NOMO-1 treated with dmso at 0.1 percent for 144 hours (cell line): ENCODE data around the gene BACH2.
A peak's percentile ranks its signal among the peaks of the same experiment; 100 is the strongest.
"Not testable (repeated sequence)": the region's sequence is repeated elsewhere in the genome, so short reads cannot be mapped to it uniquely, and the experiment has no call there.

Experiments
- DNase-seq: peaks from one replicate; lab custom pipeline; 2025; ENCODE audit not compliant: unreplicated experiment; lab: John Stamatoyannopoulos, UW

The BACH2 gene

DNA sequence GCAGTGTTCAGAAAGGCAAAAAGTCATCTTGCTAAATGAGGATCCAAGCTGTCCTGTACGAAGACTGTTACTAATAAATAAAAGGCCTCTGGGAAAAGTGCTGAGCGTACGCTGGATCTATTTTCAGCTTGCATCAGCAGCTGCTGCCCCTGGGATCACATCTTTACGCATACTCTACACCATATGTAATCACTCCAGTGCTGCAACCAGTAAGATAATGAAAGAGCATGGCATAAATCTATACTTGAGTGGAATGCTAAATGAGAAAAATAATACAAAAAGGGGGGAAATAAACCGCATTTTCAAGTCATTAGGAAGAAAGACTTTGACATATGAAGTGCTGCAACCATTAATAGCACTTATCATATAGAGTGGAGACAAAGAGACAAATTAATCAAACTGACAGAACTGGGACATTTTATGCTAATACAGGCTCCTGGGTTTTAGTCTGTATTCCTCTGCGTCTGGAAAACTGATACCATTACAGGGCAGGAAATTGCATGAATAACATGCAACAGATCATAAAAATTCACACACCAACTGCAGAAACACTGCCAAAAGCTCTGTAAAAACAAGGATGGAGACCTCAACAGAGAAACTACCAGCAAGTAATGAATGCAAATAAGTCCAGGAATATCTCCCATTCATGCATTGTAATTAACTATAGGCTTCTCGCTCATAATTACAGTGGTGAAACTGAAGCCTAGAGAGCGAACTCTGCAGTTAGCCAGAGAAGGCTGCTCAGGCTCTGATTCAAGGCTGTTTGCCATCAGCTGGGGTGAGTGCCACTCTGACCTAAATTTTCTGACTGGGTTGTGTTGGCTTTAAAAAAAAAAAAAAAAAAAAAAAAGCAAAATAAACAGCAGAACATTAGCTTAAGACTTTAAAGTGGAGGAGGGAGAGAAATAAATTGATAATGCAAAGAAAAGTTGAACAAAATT lies 318.6 kb downstream of the BACH2 start:
- no peak for DNase-seq

DNA sequence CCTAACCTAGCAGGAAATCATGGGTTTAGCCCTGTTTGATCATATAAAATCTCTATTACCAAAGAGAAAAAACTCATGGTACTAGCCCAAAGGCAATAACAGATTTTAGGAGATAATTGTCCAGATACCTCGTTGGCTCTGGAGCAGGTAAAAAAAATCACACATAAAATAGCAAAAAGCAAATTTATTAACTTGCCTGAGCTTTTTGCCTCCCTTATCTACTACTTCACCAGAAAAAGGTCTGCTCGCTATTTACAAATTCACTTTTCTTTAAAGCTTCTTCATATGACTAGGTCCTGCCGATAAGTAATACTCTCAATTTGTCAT lies 320.0 kb downstream of the BACH2 start:
- no peak for DNase-seq

GRCh38 chr6:89975991-89976693 lies 320.5 kb downstream of the BACH2 start:
- DNase-seq = no peak

GRCh38 chr6:89975366-89975765 lies 321.3 kb downstream of the BACH2 start:
- no peak for DNase-seq

DNA sequence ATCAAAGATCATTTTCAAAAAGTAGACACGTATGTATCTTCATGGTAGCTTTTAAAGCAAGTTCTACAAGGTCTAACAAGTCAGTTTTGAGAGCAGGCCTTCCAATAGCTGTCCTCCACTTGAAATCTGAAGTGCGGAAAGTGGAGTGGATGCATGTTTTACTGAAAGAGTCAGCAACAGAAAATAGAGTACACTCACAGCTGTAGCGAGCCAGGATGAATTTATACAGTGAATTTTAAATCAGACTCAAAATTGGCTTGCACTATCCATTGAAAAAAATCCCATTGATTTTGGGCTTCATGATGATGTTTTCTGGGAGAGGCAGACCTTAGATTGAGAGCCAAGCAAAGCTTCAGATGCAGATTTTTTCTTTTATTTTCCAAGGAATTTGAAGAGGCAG lies 321.8 kb downstream of the BACH2 start:
- no peak for DNase-seq

GRCh38 chr6:89972025-89972381 lies 324.6 kb downstream of the BACH2 start:
- DNase-seq = no peak

- DNase-seq = not testable (repeated sequence)
These were observed 325.2 kb downstream of the BACH2 start for GRCh38 chr6:89971338-89972024.

DNA sequence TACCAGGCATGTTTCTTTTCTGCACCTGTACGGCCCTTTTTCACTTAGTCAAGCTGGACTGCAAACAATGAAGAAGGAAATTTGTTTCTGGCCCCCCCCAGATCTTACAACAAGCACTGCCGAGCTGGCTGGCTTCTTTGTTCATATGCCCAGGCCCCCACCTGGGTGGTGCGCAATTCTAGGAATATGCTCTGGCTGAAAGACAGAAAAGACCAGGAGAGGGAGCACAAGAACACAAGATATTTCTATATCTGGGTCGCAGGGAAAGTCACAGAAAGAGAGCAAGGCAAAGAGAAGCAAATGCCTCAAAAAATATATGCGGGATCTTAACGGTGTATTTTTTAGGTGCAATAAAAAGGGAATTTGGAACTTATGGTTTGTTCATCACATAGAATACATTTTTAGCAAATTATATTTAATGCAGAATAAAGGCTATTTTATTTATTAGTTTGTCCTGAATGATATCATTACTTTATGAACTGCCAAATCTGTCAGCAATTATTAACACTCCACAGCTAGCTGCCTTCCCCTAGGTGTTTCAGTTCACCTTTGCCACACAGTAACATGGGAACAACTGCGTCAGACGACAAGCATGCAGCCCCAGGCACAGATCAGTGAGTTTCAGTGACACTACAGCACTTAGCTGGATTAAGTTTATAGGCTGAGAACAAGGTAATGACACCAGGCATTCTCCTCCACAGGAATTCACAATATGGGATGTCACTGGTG lies 325.9 kb downstream of the BACH2 start:
- DNase-seq = peak; percentile 19

DNA sequence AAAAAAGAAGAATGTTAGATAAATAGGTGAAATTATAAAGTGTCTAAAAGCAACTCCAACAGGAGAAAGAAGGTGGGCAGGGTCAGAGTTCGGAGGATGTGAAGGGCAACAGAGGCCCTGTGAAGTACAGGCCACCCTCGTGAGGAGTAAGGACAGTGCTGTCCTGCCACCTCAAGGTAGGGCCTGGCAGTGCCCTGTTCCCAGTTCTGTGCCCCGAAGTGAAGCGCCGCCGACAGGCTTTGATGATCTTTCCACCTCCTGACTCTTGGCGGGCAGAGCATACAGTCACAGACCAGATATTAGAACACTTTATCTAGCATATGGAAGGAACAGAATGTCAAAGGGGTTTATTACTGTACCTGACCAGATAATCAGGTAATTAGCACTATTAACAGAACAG lies 326.6 kb downstream of the BACH2 start:
- no peak for DNase-seq

GRCh38 chr6:89966913-89967312 lies 329.7 kb downstream of the BACH2 start:
- DNase-seq = no peak

GRCh38 chr6:89966228-89966544 lies 330.5 kb downstream of the BACH2 start:
- no peak for DNase-seq

GRCh38 chr6:89965441-89966227 lies 331.0 kb downstream of the BACH2 start:
- no peak for DNase-seq

DNA sequence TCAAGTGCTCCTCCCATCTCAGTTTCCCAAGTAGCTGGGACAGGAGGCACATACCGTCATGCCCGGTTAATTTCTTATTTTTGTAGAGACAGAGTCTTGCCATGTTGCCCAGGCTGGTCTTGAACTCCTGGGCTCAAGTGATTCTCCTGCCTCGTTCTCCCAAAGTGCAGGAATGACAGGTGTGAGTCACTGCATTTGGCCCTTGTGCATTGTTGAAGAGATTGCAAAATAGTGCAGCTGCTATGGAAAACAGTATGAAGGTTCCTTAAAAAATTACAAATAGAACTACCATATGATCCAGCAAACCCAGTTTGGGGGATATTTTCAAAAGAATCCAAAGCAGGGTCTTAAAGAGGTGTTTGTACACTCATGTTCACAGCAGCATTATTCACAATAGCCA lies 333.3 kb downstream of the BACH2 start:
- DNase-seq = no peak

DNA sequence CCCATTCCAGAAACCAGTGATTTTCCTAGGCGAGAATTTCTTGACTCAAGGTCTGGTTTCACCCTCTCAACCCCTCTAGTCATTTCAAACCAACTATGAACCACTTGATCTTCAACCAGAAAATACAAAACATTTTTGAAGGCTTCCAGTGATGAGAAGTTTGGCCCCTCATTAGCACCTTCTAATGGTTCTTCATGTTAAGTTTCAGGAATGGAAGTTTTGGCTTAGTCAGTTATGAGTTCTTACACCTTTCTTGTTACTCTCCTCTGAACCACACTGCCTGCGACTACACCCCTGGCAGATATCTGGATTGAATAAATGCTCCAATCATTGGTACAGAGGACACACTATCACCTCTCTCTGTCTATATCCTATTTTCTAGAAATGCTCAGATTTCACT lies 335.2 kb downstream of the BACH2 start:
- DNase-seq = no peak

DNA sequence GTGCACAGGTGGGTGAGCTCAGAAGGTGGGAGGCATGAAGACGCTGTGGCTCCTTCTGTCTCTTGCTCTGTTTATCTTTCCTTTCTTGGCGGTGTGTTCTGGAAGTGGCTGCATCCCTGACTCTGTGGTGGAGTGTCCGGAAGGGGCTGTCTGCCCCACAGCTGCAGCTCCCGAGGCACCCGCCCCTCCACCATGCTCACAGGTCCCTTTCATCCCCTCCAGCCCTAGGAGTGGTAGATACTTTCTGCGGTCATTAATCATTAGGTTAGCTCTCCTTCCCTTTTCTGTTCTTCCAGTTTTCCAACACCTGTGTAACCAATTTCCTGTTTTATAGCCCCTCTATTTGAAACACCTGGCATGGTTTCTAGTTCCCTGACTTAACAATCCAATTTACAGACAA lies 336.8 kb downstream of the BACH2 start:
- DNase-seq = no peak

- DNase-seq = no peak
These were observed 340.5 kb downstream of the BACH2 start for GRCh38 chr6:89956182-89956581.

- DNase-seq = no peak
These were observed 341.3 kb downstream of the BACH2 start for GRCh38 chr6:89955364-89955763.

- no peak for DNase-seq
These were observed 341.9 kb downstream of the BACH2 start for GRCh38 chr6:89954721-89955148.

DNA sequence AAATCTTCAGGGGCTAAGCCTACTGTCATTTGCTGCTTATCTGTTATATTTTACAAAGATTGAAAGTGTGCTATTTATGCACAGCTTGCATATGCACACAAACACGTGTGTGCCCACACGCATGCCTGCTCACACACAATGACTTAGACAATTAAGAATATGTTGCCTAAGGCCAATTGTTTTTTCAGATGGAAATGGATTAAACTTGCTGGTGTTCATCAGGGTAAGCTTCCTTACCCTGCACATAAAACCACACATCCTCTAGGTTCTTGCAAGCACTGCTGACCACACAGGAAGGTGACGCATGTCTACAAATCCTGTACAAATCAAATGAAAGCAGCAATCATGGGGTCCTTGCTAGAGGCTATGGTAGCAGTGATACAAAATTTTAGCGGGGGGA lies 344.0 kb downstream of the BACH2 start:
- DNase-seq = peak; percentile 61

DNA sequence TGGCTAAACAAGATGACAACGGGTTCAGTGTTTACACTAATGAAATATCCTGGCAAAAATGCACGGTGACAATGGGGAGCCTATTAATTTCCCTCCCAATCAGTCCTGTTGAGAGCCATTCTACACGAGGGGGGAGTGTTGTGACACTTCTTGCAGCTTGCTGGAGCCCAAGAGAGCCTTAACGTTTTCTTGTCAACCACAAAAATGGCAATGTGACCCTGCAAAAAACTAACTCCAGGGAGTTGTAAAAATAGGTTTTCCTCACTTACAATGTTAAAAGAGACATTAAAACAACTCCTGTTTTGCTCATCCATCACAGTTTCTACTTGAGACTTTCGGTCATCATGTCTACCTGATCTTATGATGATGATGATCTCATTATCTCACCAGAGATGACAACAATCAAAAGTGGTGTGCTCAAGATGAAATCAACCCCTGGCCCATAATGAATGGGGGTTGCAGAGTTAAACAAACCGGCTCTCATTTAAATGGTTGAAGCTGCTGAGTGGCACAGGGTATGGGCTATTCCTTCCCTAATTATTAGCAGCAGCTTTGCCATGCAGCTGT lies 344.5 kb downstream of the BACH2 start:
- no peak for DNase-seq
